Heart right ventricle (tissue), 16 donors: ENCODE results near the gene FAM120B. TPM values are rescaled to one million over a fixed set of nuclear protein-coding genes. Genes with fewer than 3 reads are reported as not detected.
A peak's percentile ranks its signal among the peaks of the same experiment; 100 is the strongest.

Experiments used
- ATAC-seq, 8 donors: fragments of 200-7000 bp; cut with Tn5 transposase; one replicate each; pipeline ENCODE4 v1.9.1; 2020; ENCODE audit warnings: mild to moderate bottlenecking in 8 of 8, moderate library complexity in 8 of 8, moderate number of reproducible peaks in 1 of 8
- DNase-seq, 2 donors: peaks; one replicate each; pipeline ENCODE4 v3.0.0-alpha.2; 2020
- H3K27ac ChIP-seq, 10 donors: fragments of 200-600 bp; sonication (generic) in 2 of 10; one replicate each; pipeline versions ENCODE4 v1.5.0 to v1.8.0; 2020 to 2022; ENCODE audit warnings: mild to moderate bottlenecking in 3 of 10
- H3K27me3 ChIP-seq, 7 donors: fragments of 200-600 bp; one replicate each; pipeline ENCODE4 v1.8.0; 2021 to 2022; ENCODE audit warnings: mild to moderate bottlenecking in 2 of 7
- H3K36me3 ChIP-seq, 9 donors: fragments of 200-600 bp; sonication (generic) in 1 of 9; one replicate each; pipeline versions ENCODE4 v1.5.0 to v1.8.0; 2020 to 2022; ENCODE audit warnings: mild to moderate bottlenecking in 2 of 9
- H3K4me1 ChIP-seq, 9 donors: fragments of 200-600 bp; sonication (generic) in 1 of 9; one replicate each; pipeline versions ENCODE4 v1.5.0 to v1.8.0; 2020 to 2022; ENCODE audit warnings: mild to moderate bottlenecking in 4 of 9
- H3K4me3 ChIP-seq, 10 donors: fragments of 200-600 bp; sonication (generic) in 2 of 10; one replicate each; pipeline versions ENCODE4 v1.5.0 to v1.8.0; 2020 to 2022; ENCODE audit warnings: mild to moderate bottlenecking in 7 of 10, moderate library complexity in 2 of 10
- H3K9me3 ChIP-seq, 11 donors: fragments of 200-600 bp in 10 of 11; sonication (generic) in 2 of 11; one replicate each; pipeline versions ENCODE4 v1.5.0 to v1.8.0; 2013 to 2022; ENCODE audit warnings: mild to moderate bottlenecking in 2 of 11, control low read depth in 1 of 11, moderate library complexity in 1 of 11
- WGBS, 2 donors: extraction: QIAGEN DNeasy Blood & Tissue Kit; methylation state at CpG; one replicate each; pipeline ENCODE4 v1.1.7; 2013; ENCODE audit warnings: inconsistent platforms in 1 of 2; 5-methylcytosine and 5-hydroxymethylcytosine counted together
- intact Hi-C, 10 donors: fragments of 100-400 bp; cut with DNase I; formaldehyde crosslinking; loops; one replicate each; pipeline versions ENCODE4 v1.11.1 to v1.14.2; 2022
- polyA plus RNA-seq, 2 donors: library from polyadenylated mRNA; stranded (reverse); fragments of 200-250 nt; gene quantifications; one replicate each; pipeline ENCODE4 v1.2.3, GENCODE V29; 2013
- total RNA-seq, 10 donors: library from RNA; stranded (reverse); fragmentation: NEBNext Ultra II Directional in 3 of 10; extraction: Animal tissue kit (Norgen Biotek cat#: 25700) in 3 of 10; gene quantifications; one replicate each; pipeline versions ENCODE4 v1.2.1 to v1.2.4, GENCODE V29; 2021 to 2023
- TF ChIP-seq, protein P1 (sequence below), 9 donors: fragments of 200-600 bp; sonication (generic) in 2 of 9; IDR thresholded peaks; one replicate each; pipeline versions ENCODE4 v1.5.0 to v1.8.0; 2021 to 2022; ENCODE audit warnings: antibody characterized with exemption in 9 of 9, mild to moderate bottlenecking in 5 of 9, moderate library complexity in 1 of 9
- donor health status: Arrhythmogenic right ventricular cardiomyopathy.
- donor health status: ischemic (EF 13 %, LVEDD 7.1; RV severe dilation, severe dysfunction).
- donor health status: healthy with polysubstance abuse.
- donor health status: DM: no; HTN: yes; CAD: no.
- donor health status: DM: no; HTN: no; CAD: no.
- donor health status: ischemic (EF 25% LVEDD 6.9; RV normal size, moderate dysfunction).
- donor health status: ischemic (EF 25% LVEDD 5.7; RV mildly dilated, moderate dysfunction).
- donor health status: healthy.
- donor health status: DM: yes; HTN: yes; CAD: no.
- donor health status: Ischemic cardiomyopathy.
- donor health status: ischemic (EF 35%, LVEDD 5.7; RV mildly dilated, moderate dysfunction).
- donor health status: nonischemic (EF 11% LVEDD 7.7; RV severe dilation, severe dysfunction).
- donor health status: DM: yes; HTN: yes; CAD: no.
- donor health status: PGD.
- donor health status: ischemic (EF 29% LVEDD 5.4; RV normal size, mild dysfunction).
- donor health status: nonischemic (EF 23%, LVEDD 6.1; RV moderate dilation, normal function).

Gene FAM120B
- total and polyA plus RNA-seq, 12 donors = 7.7 to 31.0 (median 23.9) TPM

DNA sequence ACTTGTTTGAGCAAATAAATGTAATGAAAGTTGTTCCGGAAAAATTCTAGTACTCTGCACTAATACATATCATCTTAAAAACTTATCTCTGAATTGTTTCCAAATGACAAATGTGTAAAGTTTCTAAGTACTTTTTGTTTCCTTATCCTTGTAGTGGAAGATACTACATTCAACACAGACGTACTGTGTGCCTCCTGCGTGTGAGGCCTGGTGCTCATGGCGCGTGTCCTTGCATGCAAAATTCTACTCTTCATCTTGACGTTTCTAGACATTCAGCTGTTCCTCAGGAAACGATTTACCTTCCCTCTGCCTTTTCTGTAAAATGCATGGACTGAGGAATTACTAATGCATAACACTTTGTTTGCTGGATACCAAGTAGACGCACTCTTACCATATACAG is 27.1 kb upstream of the FAM120B start:
- no peak for DNase-seq
- 87% methylated on average over 8 of the region's 8 CpGs for WGBS, 2 donors
- Histone ChIP-seq H3K4me1 (peaks cover 6 to 62% (median 44%) of the 10 kb centered on the region in 9 donors), H3K4me3 (no peak overlapping the region), H3K9me3 (no peaks in the 10 kb centered on the region), H3K27me3 (no peaks in the 10 kb centered on the region), H3K27ac (peak overlapping the region in 2 of 10 donors; percentile 39 to 48), H3K36me3 (peaks cover 0 to 30% (median 9%) of the 10 kb centered on the region in 9 donors)
- ATAC-seq = no peak
- intact Hi-C loops = loop anchor here in 3 of 10 donors (5.0 to 10.0 kb wide), 3 partner anchors 115 to 267 kb away; no protein-coding TSS in a partner anchor
- TF ChIP-seq, protein P1, sequence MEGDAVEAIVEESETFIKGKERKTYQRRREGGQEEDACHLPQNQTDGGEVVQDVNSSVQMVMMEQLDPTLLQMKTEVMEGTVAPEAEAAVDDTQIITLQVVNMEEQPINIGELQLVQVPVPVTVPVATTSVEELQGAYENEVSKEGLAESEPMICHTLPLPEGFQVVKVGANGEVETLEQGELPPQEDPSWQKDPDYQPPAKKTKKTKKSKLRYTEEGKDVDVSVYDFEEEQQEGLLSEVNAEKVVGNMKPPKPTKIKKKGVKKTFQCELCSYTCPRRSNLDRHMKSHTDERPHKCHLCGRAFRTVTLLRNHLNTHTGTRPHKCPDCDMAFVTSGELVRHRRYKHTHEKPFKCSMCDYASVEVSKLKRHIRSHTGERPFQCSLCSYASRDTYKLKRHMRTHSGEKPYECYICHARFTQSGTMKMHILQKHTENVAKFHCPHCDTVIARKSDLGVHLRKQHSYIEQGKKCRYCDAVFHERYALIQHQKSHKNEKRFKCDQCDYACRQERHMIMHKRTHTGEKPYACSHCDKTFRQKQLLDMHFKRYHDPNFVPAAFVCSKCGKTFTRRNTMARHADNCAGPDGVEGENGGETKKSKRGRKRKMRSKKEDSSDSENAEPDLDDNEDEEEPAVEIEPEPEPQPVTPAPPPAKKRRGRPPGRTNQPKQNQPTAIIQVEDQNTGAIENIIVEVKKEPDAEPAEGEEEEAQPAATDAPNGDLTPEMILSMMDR (IDR thresholded peaks at IDR 0.05) = no peak

DNA sequence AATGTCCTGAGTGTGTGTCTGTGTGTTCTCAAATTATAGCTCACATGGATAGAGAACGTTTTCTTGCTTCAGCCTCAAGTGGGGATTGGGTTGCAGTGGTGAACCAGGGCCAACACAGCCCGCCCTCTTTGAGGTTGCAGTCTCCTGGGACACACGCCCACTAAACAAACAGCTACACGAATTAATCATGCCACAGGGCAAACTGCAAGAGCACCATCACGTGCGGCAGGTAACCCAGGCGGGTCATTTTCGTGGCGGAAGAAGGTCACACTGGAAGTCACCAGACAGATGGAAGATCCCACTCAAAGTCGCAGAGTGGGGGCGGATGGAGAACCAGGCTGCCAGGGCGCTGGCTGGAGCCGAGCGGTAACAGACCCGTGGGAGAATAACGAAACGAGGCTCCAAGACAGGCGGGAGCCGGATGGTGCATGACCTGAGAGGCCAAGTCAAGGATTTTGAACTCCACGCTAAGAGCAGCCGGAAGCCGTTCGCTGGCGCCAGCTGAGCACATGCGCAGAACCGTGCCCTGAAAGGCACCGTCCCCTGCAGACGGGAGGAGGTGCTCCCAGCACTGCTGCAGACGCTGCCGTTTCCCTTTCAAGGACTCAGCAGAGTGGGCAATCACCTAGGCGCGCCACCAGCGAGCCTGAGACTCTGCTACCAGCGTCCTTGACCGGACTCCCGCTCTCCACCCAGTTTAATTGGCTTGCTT is 26.4 kb upstream of the FAM120B start:
- no peaks in the 10 kb centered on the region for H3K9me3 ChIP-seq
- intact Hi-C loops = loop anchor here in 3 of 10 donors (5.0 to 10.0 kb wide), 3 partner anchors 115 to 268 kb away; no protein-coding TSS in a partner anchor
- peak; percentile 58 to 70 for DNase-seq

DNA sequence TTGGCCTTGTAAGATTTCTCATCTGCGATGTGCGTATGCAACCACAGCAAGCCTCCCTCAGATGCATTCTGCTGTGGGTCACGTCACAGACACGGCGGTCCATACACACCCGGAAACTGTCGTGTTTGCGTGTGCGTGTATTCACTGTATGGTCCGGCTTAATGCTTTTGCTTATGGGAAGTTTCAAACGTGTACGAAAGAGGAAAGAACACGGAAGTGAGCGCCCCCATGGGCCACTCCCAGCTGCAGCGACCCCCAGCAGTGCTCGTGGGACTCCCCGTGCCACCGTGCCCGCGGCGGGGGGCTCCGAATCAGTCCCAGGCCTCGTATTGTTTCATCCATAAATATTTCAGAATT is 25.9 kb upstream of the FAM120B start:
- ATAC-seq (peak in 1 of 8 donors; percentile 2), DNase-seq (no peak)
- intact Hi-C loops = no loop called here
- Histone ChIP-seq H3K4me3 (peak overlapping the region in 8 of 10 donors; percentile 6 to 41 (median 36)), H3K4me1 (peaks cover 6 to 55% (median 41%) of the 10 kb centered on the region in 9 donors), H3K36me3 (peaks cover 0 to 43% (median 13%) of the 10 kb centered on the region in 9 donors), H3K9me3 (no peaks in the 10 kb centered on the region), H3K27me3 (peaks cover 0 to 7% (median 0%) of the 10 kb centered on the region in 7 donors), H3K27ac (peak overlapping the region in 6 of 10 donors; percentile 3 to 63 (median 44))
- TF ChIP-seq, protein P1 (IDR thresholded peaks at IDR 0.05) = peak in 1 of 9 donors; percentile 2
- WGBS, 2 donors = 60 to 72% methylated on average over 23 of the region's 23 CpGs

More for the DNA sequence above, 26.4 kb upstream of the FAM120B start:
- 57 to 70% methylated on average over 36 of the region's 36 CpGs for WGBS, 2 donors
- Histone ChIP-seq H3K27ac (peak overlapping the region in 8 of 10 donors; percentile 3 to 63 (median 47)), H3K4me3 (peak overlapping the region in 8 of 10 donors; percentile 6 to 41 (median 36)), H3K36me3 (peaks cover 0 to 37% (median 12%) of the 10 kb centered on the region in 9 donors), H3K27me3 (peaks cover 0 to 1% (median 0%) of the 10 kb centered on the region in 7 donors), H3K4me1 (peaks cover 6 to 55% (median 41%) of the 10 kb centered on the region in 9 donors)
- peak; percentile 48 to 79 (median 62) for ATAC-seq
- TF ChIP-seq, protein P1 (IDR thresholded peaks at IDR 0.05) = peak in 1 of 9 donors; percentile 8

DNA sequence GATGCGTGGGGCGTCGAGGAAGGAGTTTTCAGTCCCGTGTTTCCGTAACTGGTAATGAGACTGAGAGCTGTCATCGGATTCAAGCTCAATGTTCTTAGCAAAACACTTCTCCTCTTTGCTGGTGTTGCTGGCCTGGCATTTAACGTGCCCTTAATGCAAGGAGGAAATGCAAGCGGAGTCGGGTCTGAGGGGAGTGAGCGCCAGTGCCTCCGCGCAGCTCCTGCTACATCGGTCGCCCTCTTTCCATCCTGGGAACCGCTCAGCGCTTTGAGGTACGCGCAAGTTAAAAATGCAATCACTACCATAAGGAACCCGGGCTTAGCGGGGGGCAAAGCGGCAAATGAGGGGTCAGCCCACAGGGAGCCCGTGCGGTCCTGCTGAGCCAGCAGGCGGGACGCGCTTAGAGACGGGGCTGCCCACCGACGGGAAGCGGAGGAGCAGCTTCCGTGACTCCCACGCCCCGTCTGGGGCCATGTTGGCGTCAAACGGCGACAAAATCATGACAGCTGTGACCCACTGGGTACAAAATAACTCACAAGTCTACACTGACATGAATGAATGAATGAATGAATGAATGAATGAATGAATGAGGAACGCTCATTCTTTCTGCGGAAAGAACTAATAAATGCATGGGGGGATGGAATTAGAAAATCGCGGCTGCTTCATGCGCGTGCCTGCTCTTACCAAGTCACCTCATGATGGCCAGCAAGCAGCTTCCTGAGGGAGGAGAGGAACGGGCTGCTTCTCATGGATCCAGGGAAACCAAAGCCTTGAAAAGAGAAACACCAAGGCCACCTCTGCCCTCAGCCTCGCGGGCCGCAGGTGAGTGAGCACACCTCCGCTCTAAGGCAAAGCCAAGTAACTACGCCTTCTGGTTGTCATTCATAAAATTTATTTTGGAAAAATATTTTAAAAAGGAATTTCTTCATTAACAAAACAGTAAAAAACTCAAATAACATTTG is 24.9 kb upstream of the FAM120B start:
- peaks cover 0 to 55% (median 41%) of the 10 kb centered on the region in 9 donors for H3K4me1 ChIP-seq
- peaks cover 0 to 44% (median 13%) of the 10 kb centered on the region in 9 donors for H3K36me3 ChIP-seq
- intact Hi-C loops = no loop called here
- ATAC-seq (no peak), DNase-seq (peak in 1 of 2 donors; percentile 9)
- peaks cover 0 to 16% (median 0%) of the 10 kb centered on the region in 7 donors for H3K27me3 ChIP-seq
- H3K4me3 ChIP-seq = peak overlapping the region in 1 of 10 donors; percentile 33
- TF ChIP-seq, protein P1 (IDR thresholded peaks at IDR 0.05) = no peak
- H3K27ac ChIP-seq = no peak overlapping the region
- no peaks in the 10 kb centered on the region for H3K9me3 ChIP-seq
- WGBS, 2 donors = 90 to 95% methylated on average over 48 of the region's 48 CpGs
